GM21529 (cell line): ENCODE measurements around the gene AIF1L.
"Not testable (repeated sequence)": the region's sequence is repeated elsewhere in the genome, so short reads cannot be mapped to it uniquely, and the experiment has no call there.

Source experiments
- ATAC-seq: cut with Tn5 transposase; IDR thresholded peaks from one replicate; pipeline ENCODE4 v1.9.1; 2021; ENCODE audit not compliant: unreplicated experiment

Gene AIF1L

GRCh38 chr9:131097948-131098278 is 1.6 kb downstream of the AIF1L start:
- no peak for ATAC-seq

- no peak for ATAC-seq
These were observed 2.2 kb downstream of the AIF1L start for GRCh38 chr9:131098391-131099101.

GRCh38 chr9:131099102-131099606 is 2.8 kb downstream of the AIF1L start:
- ATAC-seq, result no peak

- ATAC-seq, result not testable (repeated sequence)
These were observed 3.5 kb downstream of the AIF1L start for GRCh38 chr9:131099845-131100244.

- no peak for ATAC-seq
These were observed 4.1 kb downstream of the AIF1L start for GRCh38 chr9:131100445-131100844.

- ATAC-seq, result no peak
These were observed 5.1 kb downstream of the AIF1L start for GRCh38 chr9:131101207-131101964.

GRCh38 chr9:131103024-131103423 is 6.7 kb downstream of the AIF1L start:
- no peak for ATAC-seq

GRCh38 chr9:131103535-131103934 is 7.2 kb downstream of the AIF1L start:
- no peak for ATAC-seq

GRCh38 chr9:131104016-131104740 is 7.8 kb downstream of the AIF1L start:
- no peak for ATAC-seq

GRCh38 chr9:131105952-131106351 is 9.6 kb downstream of the AIF1L start:
- ATAC-seq, result no peak

- no peak for ATAC-seq
These were observed 11.4 kb downstream of the AIF1L start for GRCh38 chr9:131107760-131108159.

- no peak for ATAC-seq
These were observed 15.0 kb downstream of the AIF1L start for GRCh38 chr9:131111186-131111853.

GRCh38 chr9:131111854-131112311 is 15.6 kb downstream of the AIF1L start:
- no peak for ATAC-seq

GRCh38 chr9:131112374-131113154 is 16.2 kb downstream of the AIF1L start:
- ATAC-seq, result no peak

GRCh38 chr9:131113655-131114054 is 17.3 kb downstream of the AIF1L start:
- no peak for ATAC-seq

GRCh38 chr9:131114084-131114535 is 17.8 kb downstream of the AIF1L start:
- no peak for ATAC-seq

- not testable (repeated sequence) for ATAC-seq
These were observed 19.0 kb downstream of the AIF1L start for GRCh38 chr9:131115360-131115742.

GRCh38 chr9:131116281-131117120 is 20.2 kb downstream of the AIF1L start:
- ATAC-seq, result no peak

- no peak for ATAC-seq
These were observed 20.9 kb downstream of the AIF1L start for GRCh38 chr9:131117121-131117761.
